ENCODE measurements around the gene AFAP1L1. TPM values are rescaled to one million over a fixed set of nuclear protein-coding genes. Genes with fewer than 3 reads are reported as not detected.
A peak's percentile ranks its signal among the peaks of the same experiment; 100 is the strongest.

The AFAP1L1 gene
- total RNA-seq, 1 donor from 2014 or later = 8.3 TPM

DNA sequence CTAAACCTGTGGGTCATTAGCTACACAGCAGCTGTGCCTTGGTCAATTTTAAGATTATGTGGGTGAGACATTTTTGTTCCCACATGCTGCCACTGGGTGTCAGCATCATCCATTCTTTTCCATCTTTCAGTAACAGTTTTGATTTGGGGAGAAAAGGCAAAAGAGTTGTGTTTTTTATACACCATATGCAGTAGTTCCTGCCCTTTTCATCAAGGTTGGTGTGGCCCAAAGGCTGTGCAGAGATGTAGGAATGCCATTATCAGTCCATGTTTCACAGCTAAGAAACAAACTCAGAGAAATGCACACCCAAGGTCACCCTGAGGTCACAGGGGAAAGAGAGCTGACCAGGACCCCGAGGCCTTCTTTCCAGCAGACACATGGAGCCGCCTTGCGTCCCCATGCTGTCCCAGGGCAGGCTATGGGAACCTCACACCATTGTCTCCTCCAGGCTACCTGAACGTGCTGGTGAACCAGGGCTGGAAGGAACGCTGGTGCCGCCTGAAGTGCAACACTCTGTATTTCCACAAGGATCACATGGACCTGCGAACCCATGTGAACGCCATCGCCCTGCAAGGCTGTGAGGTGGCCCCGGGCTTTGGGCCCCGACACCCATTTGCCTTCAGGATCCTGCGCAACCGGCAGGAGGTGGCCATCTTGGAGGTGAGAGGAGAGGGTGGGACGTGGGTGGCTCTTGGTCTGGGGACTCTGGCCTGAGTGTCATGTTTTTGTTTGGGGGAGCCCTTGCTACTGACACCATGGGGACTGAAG lies 45.8 kb downstream of the AFAP1L1 start:
- no peaks in the 10 kb centered on the region for H3K36me3 Mint-ChIP-seq (ENCODE audit: low read depth, unreplicated experiment)
- Histone ChIP-seq H3K4me2 (ENCODE audit: low read length) (no peak overlapping the region), H3K36me3 (ENCODE audit: insufficient read depth, low read length) (no peaks in the 10 kb centered on the region), H3K79me2 (ENCODE audit: insufficient read depth, low read length) (no peaks in the 10 kb centered on the region), H3K27ac (ENCODE audit: low read depth, low read length) (no peak overlapping the region), H3K4me3 (ENCODE audit: insufficient read depth, low read depth, low read length) (no peak overlapping the region), H2AFZ (ENCODE audit: low read depth, low read length) (peak overlapping the region; percentile 1), H3K9ac (ENCODE audit: low read length) (no peak overlapping the region), H3K4me1 (ENCODE audit: insufficient read depth, low read length) (peaks cover 10% of the 10 kb centered on the region), H3K27me3 (ENCODE audit: insufficient read depth, low read length) (no peaks in the 10 kb centered on the region), H3K9me3 (ENCODE audit: insufficient read depth, low read depth, low read length) (no peaks in the 10 kb centered on the region), H4K20me1 (ENCODE audit: insufficient read depth, low read length) (no peaks in the 10 kb centered on the region)
- H3K4me3 Mint-ChIP-seq (ENCODE audit: unreplicated experiment) = no peak overlapping the region
- peaks cover 12% of the 10 kb centered on the region for H3K4me1 Mint-ChIP-seq (ENCODE audit: low read depth, unreplicated experiment)
- H3K9me3 Mint-ChIP-seq (ENCODE audit: unreplicated experiment) = no peaks in the 10 kb centered on the region
- peak; percentile 99 for FAIRE-seq
- no peak for DNase-seq (ENCODE audit: low read depth)
- TF ChIP-seq EZH2 (IDR thresholded peaks at IDR 0.05; ENCODE audit: insufficient read depth, low read length) = no peak
- TF ChIP-seq, protein P1, sequence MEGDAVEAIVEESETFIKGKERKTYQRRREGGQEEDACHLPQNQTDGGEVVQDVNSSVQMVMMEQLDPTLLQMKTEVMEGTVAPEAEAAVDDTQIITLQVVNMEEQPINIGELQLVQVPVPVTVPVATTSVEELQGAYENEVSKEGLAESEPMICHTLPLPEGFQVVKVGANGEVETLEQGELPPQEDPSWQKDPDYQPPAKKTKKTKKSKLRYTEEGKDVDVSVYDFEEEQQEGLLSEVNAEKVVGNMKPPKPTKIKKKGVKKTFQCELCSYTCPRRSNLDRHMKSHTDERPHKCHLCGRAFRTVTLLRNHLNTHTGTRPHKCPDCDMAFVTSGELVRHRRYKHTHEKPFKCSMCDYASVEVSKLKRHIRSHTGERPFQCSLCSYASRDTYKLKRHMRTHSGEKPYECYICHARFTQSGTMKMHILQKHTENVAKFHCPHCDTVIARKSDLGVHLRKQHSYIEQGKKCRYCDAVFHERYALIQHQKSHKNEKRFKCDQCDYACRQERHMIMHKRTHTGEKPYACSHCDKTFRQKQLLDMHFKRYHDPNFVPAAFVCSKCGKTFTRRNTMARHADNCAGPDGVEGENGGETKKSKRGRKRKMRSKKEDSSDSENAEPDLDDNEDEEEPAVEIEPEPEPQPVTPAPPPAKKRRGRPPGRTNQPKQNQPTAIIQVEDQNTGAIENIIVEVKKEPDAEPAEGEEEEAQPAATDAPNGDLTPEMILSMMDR (IDR thresholded peaks at IDR 0.05; ENCODE audit: insufficient read depth, low read depth, low read length) = peak; percentile 81
- H3K27ac Mint-ChIP-seq (ENCODE audit: unreplicated experiment) = no peak overlapping the region
- H3K27me3 Mint-ChIP-seq (ENCODE audit: low read depth, unreplicated experiment) = peaks cover 4% of the 10 kb centered on the region

DNA sequence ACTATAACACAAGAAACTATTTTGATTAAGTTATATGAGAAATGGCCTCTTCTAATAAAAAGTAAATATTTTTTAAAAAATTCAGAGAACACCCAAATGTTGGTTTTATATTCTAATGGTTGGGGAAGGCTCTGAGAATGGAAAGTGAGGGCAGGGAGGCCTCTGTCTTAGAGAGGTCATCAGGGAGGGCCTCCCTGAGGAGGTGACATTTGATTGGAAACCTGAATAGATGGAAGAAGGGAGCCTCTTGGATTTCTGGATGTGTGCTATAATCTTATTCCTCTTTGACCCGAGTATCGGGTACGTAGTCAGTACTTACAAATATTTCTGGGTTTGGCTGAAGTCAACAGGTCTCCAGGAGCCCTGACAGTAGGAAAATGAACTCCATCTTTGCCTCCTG lies 47.5 kb downstream of the AFAP1L1 start:
- H3K9me3 ChIP-seq (ENCODE audit: insufficient read depth, low read depth, low read length) = no peaks in the 10 kb centered on the region
- no peak overlapping the region for H3K4me2 ChIP-seq (ENCODE audit: low read length)
- no peak for TF ChIP-seq EZH2 (IDR thresholded peaks at IDR 0.05; ENCODE audit: insufficient read depth, low read length)
- TF ChIP-seq, protein P1 (IDR thresholded peaks at IDR 0.05; ENCODE audit: insufficient read depth, low read depth, low read length) = no peak
- H3K79me2 ChIP-seq (ENCODE audit: insufficient read depth, low read length) = no peaks in the 10 kb centered on the region
- no peak overlapping the region for H2AFZ ChIP-seq (ENCODE audit: low read depth, low read length)
- Mint-ChIP-seq H3K27me3 (ENCODE audit: low read depth, unreplicated experiment) (peaks cover 2% of the 10 kb centered on the region), H3K36me3 (ENCODE audit: low read depth, unreplicated experiment) (peaks cover 2% of the 10 kb centered on the region), H3K4me1 (ENCODE audit: low read depth, unreplicated experiment) (peaks cover 22% of the 10 kb centered on the region), H3K27ac (ENCODE audit: unreplicated experiment) (peak overlapping the region; percentile 62), H3K9me3 (ENCODE audit: unreplicated experiment) (no peaks in the 10 kb centered on the region), H3K4me3 (ENCODE audit: unreplicated experiment) (no peak overlapping the region)
- no peak for FAIRE-seq
- no peaks in the 10 kb centered on the region for H4K20me1 ChIP-seq (ENCODE audit: insufficient read depth, low read length)
- DNase-seq (ENCODE audit: low read depth) = no peak
- H3K27me3 ChIP-seq (ENCODE audit: insufficient read depth, low read length) = no peaks in the 10 kb centered on the region
- no peak overlapping the region for H3K27ac ChIP-seq (ENCODE audit: low read depth, low read length)
- H3K4me1 ChIP-seq (ENCODE audit: insufficient read depth, low read length) = peaks cover 10% of the 10 kb centered on the region
- H3K4me3 ChIP-seq (ENCODE audit: insufficient read depth, low read depth, low read length) = no peak overlapping the region
- no peak overlapping the region for H3K9ac ChIP-seq (ENCODE audit: low read length)
- H3K36me3 ChIP-seq (ENCODE audit: insufficient read depth, low read length) = no peaks in the 10 kb centered on the region

DNA sequence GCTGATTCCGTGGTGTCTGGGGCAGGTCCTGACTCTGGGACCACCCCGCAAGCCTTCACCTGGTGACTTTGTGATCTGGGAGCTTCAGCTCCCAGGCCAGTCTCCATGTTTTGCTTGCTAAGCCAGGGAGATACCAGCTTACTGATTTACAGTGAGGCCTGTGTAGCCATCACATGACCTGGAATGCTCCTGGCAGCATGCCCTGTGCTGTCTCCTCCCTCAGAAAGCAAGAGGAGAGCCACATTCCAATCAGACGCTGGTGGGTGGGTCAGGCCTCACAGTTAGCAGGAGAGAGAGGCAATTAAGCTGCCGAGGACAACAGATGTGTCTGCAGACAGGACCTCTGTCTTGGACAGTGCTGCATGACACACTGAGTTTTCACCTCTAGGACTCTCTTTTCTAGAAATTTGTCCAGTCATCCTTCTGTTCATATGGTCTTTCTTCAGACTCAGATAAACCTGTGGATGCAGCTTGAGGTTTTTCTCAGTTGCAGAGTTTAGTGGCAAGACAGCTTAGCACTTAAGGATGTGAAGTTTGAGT lies 49.2 kb downstream of the AFAP1L1 start:
- DNase-seq (ENCODE audit: low read depth) (peak; percentile 91), FAIRE-seq (peak; percentile 62)
- H2AFZ ChIP-seq (ENCODE audit: low read depth, low read length) = peak overlapping the region; percentile 73
- H3K9me3 ChIP-seq (ENCODE audit: insufficient read depth, low read depth, low read length) = no peaks in the 10 kb centered on the region
- peak overlapping the region; percentile 47 for H3K27ac ChIP-seq (ENCODE audit: low read depth, low read length)
- no peaks in the 10 kb centered on the region for H3K9me3 Mint-ChIP-seq (ENCODE audit: unreplicated experiment)
- no peaks in the 10 kb centered on the region for H3K27me3 Mint-ChIP-seq (ENCODE audit: low read depth, unreplicated experiment)
- H3K4me1 ChIP-seq (ENCODE audit: insufficient read depth, low read length) = peaks cover 10% of the 10 kb centered on the region
- no peak overlapping the region for H3K4me3 Mint-ChIP-seq (ENCODE audit: unreplicated experiment)
- H3K4me2 ChIP-seq (ENCODE audit: low read length) = peak overlapping the region; percentile 34
- no peaks in the 10 kb centered on the region for H3K27me3 ChIP-seq (ENCODE audit: insufficient read depth, low read length)
- H3K27ac Mint-ChIP-seq (ENCODE audit: unreplicated experiment) = peak overlapping the region; percentile 95
- no peak overlapping the region for H3K4me3 ChIP-seq (ENCODE audit: insufficient read depth, low read depth, low read length)
- peaks cover 3% of the 10 kb centered on the region for H3K36me3 Mint-ChIP-seq (ENCODE audit: low read depth, unreplicated experiment)
- H3K4me1 Mint-ChIP-seq (ENCODE audit: low read depth, unreplicated experiment) = peaks cover 36% of the 10 kb centered on the region
- no peaks in the 10 kb centered on the region for H3K36me3 ChIP-seq (ENCODE audit: insufficient read depth, low read length)
- peak overlapping the region; percentile 20 for H3K9ac ChIP-seq (ENCODE audit: low read length)
- H3K79me2 ChIP-seq (ENCODE audit: insufficient read depth, low read length) = no peaks in the 10 kb centered on the region
- no peak for TF ChIP-seq EZH2 (IDR thresholded peaks at IDR 0.05; ENCODE audit: insufficient read depth, low read length)
- TF ChIP-seq, protein P1 (IDR thresholded peaks at IDR 0.05; ENCODE audit: insufficient read depth, low read depth, low read length) = no peak
- H4K20me1 ChIP-seq (ENCODE audit: insufficient read depth, low read length) = no peaks in the 10 kb centered on the region
